Activated naive CD4-positive, alpha-beta T cell treated with Interleukin-2 at 50 U/mL for 16 hours (primary cell): ENCODE results near the gene HSPBAP1.
"Not testable (repeated sequence)": the region's sequence is repeated elsewhere in the genome, so short reads cannot be mapped to it uniquely, and the experiment has no call there.

ENCODE experiments used
- DNase-seq: peaks from one replicate; pipeline ENCODE4 v3.0.0-alpha.2; 2020

The HSPBAP1 gene

GRCh38 chr3:122782804-122783203 is 10.8 kb downstream of the HSPBAP1 start:
- DNase-seq = no peak

- DNase-seq = no peak
These were observed 16.1 kb downstream of the HSPBAP1 start for GRCh38 chr3:122777563-122777962.

- DNase-seq = no peak
These were observed 16.8 kb downstream of the HSPBAP1 start for GRCh38 chr3:122776675-122777468.

GRCh38 chr3:122774564-122774963 is 19.1 kb downstream of the HSPBAP1 start:
- no peak for DNase-seq

- no peak for DNase-seq
These were observed 19.6 kb downstream of the HSPBAP1 start for GRCh38 chr3:122773944-122774509.

GRCh38 chr3:122772827-122773226 is 20.8 kb downstream of the HSPBAP1 start:
- no peak for DNase-seq

GRCh38 chr3:122770521-122771202 is 23.0 kb downstream of the HSPBAP1 start:
- no peak for DNase-seq

GRCh38 chr3:122767540-122768372 is 25.9 kb downstream of the HSPBAP1 start:
- no peak for DNase-seq

GRCh38 chr3:122766430-122766829 is 27.2 kb downstream of the HSPBAP1 start:
- DNase-seq = no peak

GRCh38 chr3:122760453-122761271 is 33.0 kb downstream of the HSPBAP1 start:
- no peak for DNase-seq

GRCh38 chr3:122758877-122759560 is 34.6 kb downstream of the HSPBAP1 start:
- no peak for DNase-seq

GRCh38 chr3:122755491-122755890 is 38.1 kb downstream of the HSPBAP1 start:
- DNase-seq = no peak

- DNase-seq = no peak
These were observed 38.7 kb downstream of the HSPBAP1 start for GRCh38 chr3:122754929-122755328.

- no peak for DNase-seq
These were observed 45.3 kb downstream of the HSPBAP1 start for GRCh38 chr3:122748347-122748746.

- DNase-seq = not testable (repeated sequence)
These were observed 46.3 kb downstream of the HSPBAP1 start for GRCh38 chr3:122747295-122747694.

- DNase-seq = no peak
These were observed 48.1 kb downstream of the HSPBAP1 start for GRCh38 chr3:122745369-122746021.

GRCh38 chr3:122743581-122744120 is 50.0 kb downstream of the HSPBAP1 start:
- no peak for DNase-seq

- no peak for DNase-seq
These were observed 51.4 kb downstream of the HSPBAP1 start for GRCh38 chr3:122742234-122742633.

- DNase-seq = no peak
These were observed 54.5 kb downstream of the HSPBAP1 start for GRCh38 chr3:122739172-122739571.

- not testable (repeated sequence) for DNase-seq
These were observed 60.7 kb downstream of the HSPBAP1 start for GRCh38 chr3:122732682-122733525.
